ENCODE results near the gene BBLN.
"Not testable (repeated sequence)": the region's sequence is repeated elsewhere in the genome, so short reads cannot be mapped to it uniquely, and the experiment has no call there.

The BBLN gene

GRCh38 chr9:128164307-128164885 lies 4.3 kb downstream of the BBLN start:
- DNase-seq, result no peak

GRCh38 chr9:128166169-128166568 lies 6.1 kb downstream of the BBLN start:
- no peak for DNase-seq

- DNase-seq, result no peak
These were observed 7.1 kb downstream of the BBLN start for GRCh38 chr9:128167209-128167608.

- no peak for DNase-seq
These were observed 8.8 kb downstream of the BBLN start for GRCh38 chr9:128168731-128169308.

GRCh38 chr9:128169492-128169891 lies 9.4 kb downstream of the BBLN start:
- DNase-seq, result no peak

- no peak for DNase-seq
These were observed 9.9 kb downstream of the BBLN start for GRCh38 chr9:128169925-128170324.

GRCh38 chr9:128174062-128174461 lies 14.0 kb downstream of the BBLN start:
- no peak for DNase-seq

GRCh38 chr9:128175102-128175563 lies 15.1 kb downstream of the BBLN start:
- DNase-seq, result no peak

- DNase-seq, result no peak
These were observed 15.7 kb downstream of the BBLN start for GRCh38 chr9:128175726-128176125.

- DNase-seq, result no peak
These were observed 18.9 kb downstream of the BBLN start for GRCh38 chr9:128178806-128179431.

GRCh38 chr9:128180001-128180400 lies 19.9 kb downstream of the BBLN start:
- no peak for DNase-seq

GRCh38 chr9:128180447-128180846 lies 20.4 kb downstream of the BBLN start:
- no peak for DNase-seq

GRCh38 chr9:128181480-128181879 lies 21.4 kb downstream of the BBLN start:
- DNase-seq, result not testable (repeated sequence)

- DNase-seq, result no peak
These were observed 23.0 kb downstream of the BBLN start for GRCh38 chr9:128182893-128183588.

- no peak for DNase-seq
These were observed 26.2 kb downstream of the BBLN start for GRCh38 chr9:128185979-128186965.

- DNase-seq, result no peak
These were observed 27.3 kb downstream of the BBLN start for GRCh38 chr9:128187361-128187760.

GRCh38 chr9:128188209-128188608 lies 28.1 kb downstream of the BBLN start:
- DNase-seq, result no peak

GRCh38 chr9:128190013-128190412 lies 29.9 kb downstream of the BBLN start:
- DNase-seq, result no peak

GRCh38 chr9:128190516-128191405 lies 30.7 kb downstream of the BBLN start:
- DNase-seq, result no peak

GRCh38 chr9:128191406-128192046 lies 31.5 kb downstream of the BBLN start, which contains the start of gene CIZ1:
Gene CIZ1, minus strand, starts transcription at chr9:128191572. Its CDS starts 715 bp downstream, at chr9:128190857.
- DNase-seq, result no peak

All from cortex of kidney (tissue), 1 donor.